ENCODE results near the gene ADK. TPM values are rescaled to one million over a fixed set of nuclear protein-coding genes. Genes with fewer than 3 reads are reported as not detected.
A peak's percentile ranks its signal among the peaks of the same experiment; 100 is the strongest.

ADK gene
- total RNA-seq, 6 experiments from 2014 or later, result 54.2 to 92.5 (median 63.5) TPM

GRCh38 chr10:74415146-74415839 lies 264.3 kb downstream of the ADK start:
- intact Hi-C loops (cut with DNase I), result no loop called here
- peaks cover 0 to 9% (median 0%) of the 10 kb centered on the region in 4 donors for H3K4me1 ChIP-seq
- H3K27me3 ChIP-seq, result no peaks in the 10 kb centered on the region
- no peak for ATAC-seq
- H3K36me3 ChIP-seq, result peaks cover 0 to 6% (median 0%) of the 10 kb centered on the region in 4 donors
- no peak overlapping the region for H3K4me3 ChIP-seq
- H3K9me3 ChIP-seq, result peaks cover 0 to 3% (median 0%) of the 10 kb centered on the region in 4 donors
- no peak overlapping the region for H3K27ac ChIP-seq
- DNase-seq, result no peak
- no peak for TF ChIP-seq CTCF (IDR thresholded peaks at IDR 0.05)
- TF ChIP-seq POLR2A (IDR thresholded peaks at IDR 0.05), result no peak

- H3K36me3 ChIP-seq, result no peaks in the 10 kb centered on the region
- H3K27ac ChIP-seq, result no peak overlapping the region
- ATAC-seq, result no peak
- no peak for DNase-seq
- intact Hi-C loops (cut with DNase I), result no loop called here
- peaks cover 0 to 9% (median 0%) of the 10 kb centered on the region in 4 donors for H3K4me1 ChIP-seq
- 85% methylated on average over 1 of the region's 1 CpG for WGBS (ENCODE audit: insufficient coverage, low coverage, low lambda C conversion rate, missing lambda C conversion rate)
- no peak overlapping the region for H3K4me3 ChIP-seq
- no peak for TF ChIP-seq POLR2A (IDR thresholded peaks at IDR 0.05)
- no peaks in the 10 kb centered on the region for H3K9me3 ChIP-seq
- H3K27me3 ChIP-seq, result no peaks in the 10 kb centered on the region
Measured at GRCh38 chr10:74417397-74417796, 266.4 kb downstream of the ADK start.

- no peaks in the 10 kb centered on the region for H3K27me3 ChIP-seq
- intact Hi-C loops (cut with DNase I), result no loop called here
- peaks cover 0 to 9% (median 0%) of the 10 kb centered on the region in 4 donors for H3K4me1 ChIP-seq
- no peaks in the 10 kb centered on the region for H3K36me3 ChIP-seq
- DNase-seq (no peak), ATAC-seq (peak; percentile 43 to 78 (median 64))
- no peak for TF ChIP-seq POLR2A (IDR thresholded peaks at IDR 0.05)
- TF ChIP-seq CTCF (IDR thresholded peaks at IDR 0.05), result no peak
- peak overlapping the region in 1 of 3 donors; percentile 24 for H3K27ac ChIP-seq
- no peak overlapping the region for H3K4me3 ChIP-seq
- WGBS (ENCODE audit: insufficient coverage, low coverage, low lambda C conversion rate, missing lambda C conversion rate), result 53% methylated on average over 4 of the region's 4 CpGs
- no peaks in the 10 kb centered on the region for H3K9me3 ChIP-seq
Measured at GRCh38 chr10:74418285-74418872, 267.4 kb downstream of the ADK start.

- Histone ChIP-seq H3K9me3 (no peaks in the 10 kb centered on the region), H3K27me3 (no peaks in the 10 kb centered on the region), H3K27ac (no peak overlapping the region), H3K4me3 (no peak overlapping the region), H3K36me3 (no peaks in the 10 kb centered on the region), H3K4me1 (peaks cover 0 to 9% (median 0%) of the 10 kb centered on the region in 4 donors)
- intact Hi-C loops (cut with DNase I), result no loop called here
- WGBS (ENCODE audit: insufficient coverage, low coverage, low lambda C conversion rate, missing lambda C conversion rate), result 81% methylated on average over 1 of the region's 1 CpG
- TF ChIP-seq CTCF (IDR thresholded peaks at IDR 0.05) (no peak), POLR2A (IDR thresholded peaks at IDR 0.05) (no peak)
- ATAC-seq, result no peak
- DNase-seq, result no peak
Measured at GRCh38 chr10:74419491-74419951, 268.5 kb downstream of the ADK start.

- no peak for DNase-seq
- Histone ChIP-seq H3K27me3 (no peaks in the 10 kb centered on the region), H3K4me3 (no peak overlapping the region), H3K9me3 (no peaks in the 10 kb centered on the region), H3K36me3 (no peaks in the 10 kb centered on the region), H3K27ac (no peak overlapping the region), H3K4me1 (peaks cover 0 to 9% (median 0%) of the 10 kb centered on the region in 4 donors)
- WGBS (ENCODE audit: insufficient coverage, low coverage, low lambda C conversion rate, missing lambda C conversion rate), result 66% methylated on average over 2 of the region's 2 CpGs
- intact Hi-C loops (cut with DNase I), result no loop called here
- no peak for TF ChIP-seq POLR2A (IDR thresholded peaks at IDR 0.05)
- peak; percentile 27 to 31 (median 28) for TF ChIP-seq CTCF (IDR thresholded peaks at IDR 0.05)
- peak in 1 of 4 donors; percentile 22 for ATAC-seq
Measured at GRCh38 chr10:74419958-74420375, 268.9 kb downstream of the ADK start.

Data from right lobe of liver (tissue), 6 donors.